WTC11 (cell line): Measurements from ENCODE around the gene COL13A1.

ENCODE experiments used
- TF ChIP-seq, protein P1 (sequence below): sonication (generic); formaldehyde crosslinking; conservative IDR thresholded peaks from 2 replicates; pipeline ENCODE4 v1.8.1; 2023; ENCODE audit warnings: mild to moderate bottlenecking, low read depth, missing genetic modification reagents, moderate library complexity
- TF ChIP-seq, protein P2 (sequence below): fragments of 200-600 bp; IDR thresholded peaks from 2 replicates; pipeline ENCODE4 v1.8.0; 2022; ENCODE audit warnings: antibody characterized with exemption

DNA sequence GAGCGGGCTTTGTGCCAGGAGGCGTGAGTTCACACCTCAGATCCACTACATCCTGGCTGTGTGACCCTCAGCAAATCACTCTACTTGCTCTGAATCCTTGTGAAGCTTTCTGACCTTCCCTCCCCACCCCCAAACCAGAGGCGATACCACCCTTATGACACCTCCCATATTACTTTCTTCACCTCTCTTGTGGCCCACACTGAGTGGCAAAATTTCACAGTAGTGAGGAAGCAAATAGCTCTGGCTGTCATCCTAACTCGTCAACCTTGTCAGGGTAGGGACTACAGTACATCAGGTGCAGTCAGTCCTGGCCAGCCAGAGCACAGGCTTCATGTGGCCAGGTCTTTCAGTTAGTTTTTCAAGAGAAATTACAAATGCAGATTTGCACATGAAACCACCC lies 19.1 kb downstream of the COL13A1 start:
- TF ChIP-seq, protein P1, sequence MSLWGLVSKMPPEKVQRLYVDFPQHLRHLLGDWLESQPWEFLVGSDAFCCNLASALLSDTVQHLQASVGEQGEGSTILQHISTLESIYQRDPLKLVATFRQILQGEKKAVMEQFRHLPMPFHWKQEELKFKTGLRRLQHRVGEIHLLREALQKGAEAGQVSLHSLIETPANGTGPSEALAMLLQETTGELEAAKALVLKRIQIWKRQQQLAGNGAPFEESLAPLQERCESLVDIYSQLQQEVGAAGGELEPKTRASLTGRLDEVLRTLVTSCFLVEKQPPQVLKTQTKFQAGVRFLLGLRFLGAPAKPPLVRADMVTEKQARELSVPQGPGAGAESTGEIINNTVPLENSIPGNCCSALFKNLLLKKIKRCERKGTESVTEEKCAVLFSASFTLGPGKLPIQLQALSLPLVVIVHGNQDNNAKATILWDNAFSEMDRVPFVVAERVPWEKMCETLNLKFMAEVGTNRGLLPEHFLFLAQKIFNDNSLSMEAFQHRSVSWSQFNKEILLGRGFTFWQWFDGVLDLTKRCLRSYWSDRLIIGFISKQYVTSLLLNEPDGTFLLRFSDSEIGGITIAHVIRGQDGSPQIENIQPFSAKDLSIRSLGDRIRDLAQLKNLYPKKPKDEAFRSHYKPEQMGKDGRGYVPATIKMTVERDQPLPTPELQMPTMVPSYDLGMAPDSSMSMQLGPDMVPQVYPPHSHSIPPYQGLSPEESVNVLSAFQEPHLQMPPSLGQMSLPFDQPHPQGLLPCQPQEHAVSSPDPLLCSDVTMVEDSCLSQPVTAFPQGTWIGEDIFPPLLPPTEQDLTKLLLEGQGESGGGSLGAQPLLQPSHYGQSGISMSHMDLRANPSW = no peak
- TF ChIP-seq, protein P2, sequence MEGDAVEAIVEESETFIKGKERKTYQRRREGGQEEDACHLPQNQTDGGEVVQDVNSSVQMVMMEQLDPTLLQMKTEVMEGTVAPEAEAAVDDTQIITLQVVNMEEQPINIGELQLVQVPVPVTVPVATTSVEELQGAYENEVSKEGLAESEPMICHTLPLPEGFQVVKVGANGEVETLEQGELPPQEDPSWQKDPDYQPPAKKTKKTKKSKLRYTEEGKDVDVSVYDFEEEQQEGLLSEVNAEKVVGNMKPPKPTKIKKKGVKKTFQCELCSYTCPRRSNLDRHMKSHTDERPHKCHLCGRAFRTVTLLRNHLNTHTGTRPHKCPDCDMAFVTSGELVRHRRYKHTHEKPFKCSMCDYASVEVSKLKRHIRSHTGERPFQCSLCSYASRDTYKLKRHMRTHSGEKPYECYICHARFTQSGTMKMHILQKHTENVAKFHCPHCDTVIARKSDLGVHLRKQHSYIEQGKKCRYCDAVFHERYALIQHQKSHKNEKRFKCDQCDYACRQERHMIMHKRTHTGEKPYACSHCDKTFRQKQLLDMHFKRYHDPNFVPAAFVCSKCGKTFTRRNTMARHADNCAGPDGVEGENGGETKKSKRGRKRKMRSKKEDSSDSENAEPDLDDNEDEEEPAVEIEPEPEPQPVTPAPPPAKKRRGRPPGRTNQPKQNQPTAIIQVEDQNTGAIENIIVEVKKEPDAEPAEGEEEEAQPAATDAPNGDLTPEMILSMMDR = no peak
